ENCODE data around the gene ASB13. TPM values are rescaled to one million over a fixed set of nuclear protein-coding genes. Genes with fewer than 3 reads are reported as not detected.

The ASB13 gene
- total RNA-seq, 1 experiment from 2014 or later = 25.9 TPM

GRCh38 chr10:5596611-5597341 lies 69.6 kb downstream of the ASB13 start:
- CTCF ChIA-PET = no interaction called here
- Histone ChIP-seq H3K27ac (ENCODE audit: low read depth, low read length) (no peak overlapping the region), H3K36me3 (ENCODE audit: control insufficient read depth in 1 of 2, insufficient read depth in 2 of 2, low read length in 2 of 2) (no peaks in the 10 kb centered on the region), H3K9ac (ENCODE audit: low read length) (no peak overlapping the region), H3K9me3 (ENCODE audit: control insufficient read depth in 1 of 2, insufficient read depth in 1 of 2, low read depth in 1 of 2, low read length in 2 of 2) (no peaks in the 10 kb centered on the region), H3K9me2 (ENCODE audit: insufficient read depth) (no peaks in the 10 kb centered on the region), H3K4me1 (ENCODE audit: control insufficient read depth in 1 of 2, insufficient read depth in 2 of 2, low read length in 2 of 2) (peaks cover 5 to 29% of the 10 kb centered on the region in 2 experiments), H4K20me1 (ENCODE audit: insufficient read depth) (no peaks in the 10 kb centered on the region), H3K79me2 (ENCODE audit: insufficient read depth, low read length) (no peaks in the 10 kb centered on the region), H3K4me3 (replicated peaks in 1 of 2; ENCODE audit: low read depth in 1 of 2, low read length in 2 of 2) (no peak overlapping the region), H3K27me3 (ENCODE audit: insufficient read depth, low read length) (no peaks in the 10 kb centered on the region), H2AFZ (ENCODE audit: low read depth, low read length, poor library complexity, severe bottlenecking) (no peak overlapping the region), H3K4me2 (ENCODE audit: low read length) (peak overlapping the region; percentile 60)
- intact Hi-C loops (cut with micrococcal nuclease) = no loop called here
- POLR2A ChIA-PET = no interaction called here
- ATAC-seq (no peak), DNase-seq (ENCODE audit: low read depth, low spot score) (no peak)
- BruUV-seq (replicated peaks) = no TSS peak
- TF ChIP-seq REST (IDR thresholded peaks at IDR 0.05; ENCODE audit: low read depth) = no peak
- TF ChIP-seq, protein P1, sequence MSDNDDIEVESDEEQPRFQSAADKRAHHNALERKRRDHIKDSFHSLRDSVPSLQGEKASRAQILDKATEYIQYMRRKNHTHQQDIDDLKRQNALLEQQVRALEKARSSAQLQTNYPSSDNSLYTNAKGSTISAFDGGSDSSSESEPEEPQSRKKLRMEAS (IDR thresholded peaks at IDR 0.05) = 0 out of 2 replicates have a peak, but pooled peaks have one; percentile 18
- RAD21 ChIA-PET (ENCODE audit: low non-redundant PET in 1 of 2, low total read pairs in 2 of 2, uncharacterized antibody in 2 of 2, unreplicated experiment in 2 of 2) = no interaction called here

DNA sequence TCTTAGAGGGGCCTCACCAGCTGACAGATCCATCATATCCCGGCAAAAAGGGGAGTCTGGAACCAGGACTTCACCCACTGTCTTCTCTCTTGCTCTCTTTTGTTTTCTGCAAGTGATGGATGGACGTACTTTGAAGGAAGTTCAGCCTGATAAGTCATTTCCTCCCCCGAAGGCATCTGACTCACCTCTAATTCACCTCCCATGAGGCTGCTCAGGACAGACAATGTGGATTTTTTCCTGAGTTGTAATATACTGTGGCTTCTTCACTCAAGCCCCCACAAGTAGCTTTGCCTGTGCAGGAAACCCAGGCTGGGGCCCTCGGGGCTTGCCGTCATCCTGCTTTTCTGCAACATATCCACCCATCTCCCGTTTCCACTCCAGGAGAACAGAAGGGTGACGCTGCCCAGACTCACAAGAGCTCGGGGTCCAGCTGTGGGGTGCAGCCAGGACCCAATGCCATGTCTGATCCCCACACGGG lies 70.4 kb downstream of the ASB13 start:
- Histone ChIP-seq H3K27ac (ENCODE audit: low read depth, low read length) (no peak overlapping the region), H3K4me1 (ENCODE audit: control insufficient read depth in 1 of 2, insufficient read depth in 2 of 2, low read length in 2 of 2) (peaks cover 5 to 29% of the 10 kb centered on the region in 2 experiments), H3K4me3 (replicated peaks in 1 of 2; ENCODE audit: low read depth in 1 of 2, low read length in 2 of 2) (no peak overlapping the region; a peak in 1 of 4 replicates), H3K9me2 (ENCODE audit: insufficient read depth) (no peaks in the 10 kb centered on the region), H4K20me1 (ENCODE audit: insufficient read depth) (no peaks in the 10 kb centered on the region), H3K79me2 (ENCODE audit: insufficient read depth, low read length) (no peaks in the 10 kb centered on the region), H3K4me2 (ENCODE audit: low read length) (peak overlapping the region; percentile 60), H3K27me3 (ENCODE audit: insufficient read depth, low read length) (no peaks in the 10 kb centered on the region), H3K36me3 (ENCODE audit: control insufficient read depth in 1 of 2, insufficient read depth in 2 of 2, low read length in 2 of 2) (no peaks in the 10 kb centered on the region), H3K9ac (ENCODE audit: low read length) (peak overlapping the region; percentile 33; the same call in 1 of the 2 replicates), H2AFZ (ENCODE audit: low read depth, low read length, poor library complexity, severe bottlenecking) (peak overlapping the region; percentile 67), H3K9me3 (ENCODE audit: control insufficient read depth in 1 of 2, insufficient read depth in 1 of 2, low read depth in 1 of 2, low read length in 2 of 2) (no peaks in the 10 kb centered on the region)
- ChIA-PET RAD21 (ENCODE audit: low non-redundant PET in 1 of 2, low total read pairs in 2 of 2, uncharacterized antibody in 2 of 2, unreplicated experiment in 2 of 2) (no interaction called here), POLR2A (no interaction called here), CTCF (no interaction called here)
- DNase-seq (ENCODE audit: low read depth, low spot score) = peak; percentile 21
- peak; percentile 63 for ATAC-seq
- BruUV-seq (replicated peaks) = no TSS peak
- intact Hi-C loops (cut with micrococcal nuclease) = no loop called here
- TF ChIP-seq, protein P2, sequence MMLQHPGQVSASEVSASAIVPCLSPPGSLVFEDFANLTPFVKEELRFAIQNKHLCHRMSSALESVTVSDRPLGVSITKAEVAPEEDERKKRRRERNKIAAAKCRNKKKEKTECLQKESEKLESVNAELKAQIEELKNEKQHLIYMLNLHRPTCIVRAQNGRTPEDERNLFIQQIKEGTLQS (IDR thresholded peaks at IDR 0.05) = no peak
- no peak for TF ChIP-seq RAD21 (IDR thresholded peaks at IDR 0.05; ENCODE audit: low read depth)
- TF ChIP-seq POLR2AphosphoS5 (IDR thresholded peaks at IDR 0.05; ENCODE audit: low read depth, low read length) = peak; percentile 31; the same call in 1 of the 2 replicates
- TF ChIP-seq YY1 (IDR thresholded peaks at IDR 0.05; ENCODE audit: extremely low read depth, insufficient replicate concordance, low read depth, low read length) = no peak
- TF ChIP-seq, protein P3, sequence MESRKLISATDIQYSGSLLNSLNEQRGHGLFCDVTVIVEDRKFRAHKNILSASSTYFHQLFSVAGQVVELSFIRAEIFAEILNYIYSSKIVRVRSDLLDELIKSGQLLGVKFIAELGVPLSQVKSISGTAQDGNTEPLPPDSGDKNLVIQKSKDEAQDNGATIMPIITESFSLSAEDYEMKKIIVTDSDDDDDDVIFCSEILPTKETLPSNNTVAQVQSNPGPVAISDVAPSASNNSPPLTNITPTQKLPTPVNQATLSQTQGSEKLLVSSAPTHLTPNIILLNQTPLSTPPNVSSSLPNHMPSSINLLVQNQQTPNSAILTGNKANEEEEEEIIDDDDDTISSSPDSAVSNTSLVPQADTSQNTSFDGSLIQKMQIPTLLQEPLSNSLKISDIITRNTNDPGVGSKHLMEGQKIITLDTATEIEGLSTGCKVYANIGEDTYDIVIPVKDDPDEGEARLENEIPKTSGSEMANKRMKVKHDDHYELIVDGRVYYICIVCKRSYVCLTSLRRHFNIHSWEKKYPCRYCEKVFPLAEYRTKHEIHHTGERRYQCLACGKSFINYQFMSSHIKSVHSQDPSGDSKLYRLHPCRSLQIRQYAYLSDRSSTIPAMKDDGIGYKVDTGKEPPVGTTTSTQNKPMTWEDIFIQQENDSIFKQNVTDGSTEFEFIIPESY (IDR thresholded peaks at IDR 0.05; ENCODE audit: extremely low read depth, insufficient replicate concordance, low read length) = no peak
- peak; percentile 77; the same call in 1 of the 2 replicates for TF ChIP-seq FOSL1 (IDR thresholded peaks at IDR 0.05; ENCODE audit: low read depth)
- TF ChIP-seq TCF7L2 (IDR thresholded peaks at IDR 0.05; ENCODE audit: borderline replicate concordance, extremely low read depth, insufficient read depth, insufficient read length) = no peak
- no peak for TF ChIP-seq EGR1 (IDR thresholded peaks at IDR 0.05; ENCODE audit: low read depth)
- TF ChIP-seq CBX3 (IDR thresholded peaks at IDR 0.05; ENCODE audit: low read depth) = no peak
- no peak for TF ChIP-seq SRF (IDR thresholded peaks at IDR 0.05; ENCODE audit: low read depth)
- TF ChIP-seq ZFX (IDR thresholded peaks at IDR 0.05) = no peak

Measured in HCT116 (cell line).